Stomach smooth muscle (tissue), 2 donors: Measurements from ENCODE around the gene TRIP12.
A peak's percentile ranks its signal among the peaks of the same experiment; 100 is the strongest.
"Not testable (repeated sequence)": the region's sequence is repeated elsewhere in the genome, so short reads cannot be mapped to it uniquely, and the experiment has no call there.

ENCODE experiments used
- H3K27ac ChIP-seq: one replicate; pipeline ENCODE4 v1.7.0; 2013; ENCODE audit warnings: mild to moderate bottlenecking, low read length, inconsistent platforms
- H3K27me3 ChIP-seq, 2 donors: one replicate each; pipeline ENCODE4 v1.7.0; 2013; ENCODE audit warnings: low read length in 2 of 2; ENCODE audit not compliant: insufficient read depth in 2 of 2, control insufficient read depth in 1 of 2
- H3K36me3 ChIP-seq, 2 donors: one replicate each; pipeline ENCODE4 v1.7.0; 2013; ENCODE audit warnings: low read length in 2 of 2; ENCODE audit not compliant: control insufficient read depth in 2 of 2, insufficient read depth in 2 of 2
- H3K4me1 ChIP-seq: one replicate; pipeline ENCODE4 v1.7.0; 2013; ENCODE audit warnings: low read length; ENCODE audit not compliant: control insufficient read depth, insufficient read depth
- H3K4me3 ChIP-seq, 2 donors: one replicate each; pipeline ENCODE4 v1.7.0; 2013; ENCODE audit warnings: low read length in 2 of 2
- H3K9ac ChIP-seq, 2 donors: one replicate each; pipeline ENCODE4 v1.7.0; 2013; ENCODE audit warnings: low read length in 2 of 2, mild to moderate bottlenecking in 1 of 2
- H3K9me3 ChIP-seq, 2 donors: one replicate each; pipeline ENCODE4 v1.7.0; 2013; ENCODE audit warnings: low read length in 2 of 2; ENCODE audit not compliant: control insufficient read depth in 2 of 2
- donor health status: healthy.
- donor health status: Pancreatic carcinoma.

TRIP12 gene

GRCh38 chr2:229920011-229920641 is 1.7 kb downstream of the TRIP12 start:
- Histone ChIP-seq H3K9me3 (no peaks in the 10 kb centered on the region), H3K9ac (peak overlapping the region; percentile 92 to 94), H3K4me3 (peak overlapping the region; percentile 65 to 93), H3K36me3 (peaks cover 0 to 2% of the 10 kb centered on the region in 2 donors), H3K27ac (peak overlapping the region; percentile 97), H3K4me1 (peaks cover 19% of the 10 kb centered on the region), H3K27me3 (no peaks in the 10 kb centered on the region)

- Histone ChIP-seq H3K4me3 (no peak overlapping the region), H3K27ac (no peak overlapping the region), H3K9ac (no peak overlapping the region), H3K4me1 (peaks cover 11% of the 10 kb centered on the region), H3K9me3 (no peaks in the 10 kb centered on the region), H3K36me3 (peaks cover 0 to 2% of the 10 kb centered on the region in 2 donors), H3K27me3 (no peaks in the 10 kb centered on the region)
These were observed 4.0 kb downstream of the TRIP12 start for GRCh38 chr2:229917793-229918192.

GRCh38 chr2:229914171-229914570 is 7.6 kb downstream of the TRIP12 start:
- Histone ChIP-seq H3K9ac (no peak overlapping the region), H3K9me3 (no peaks in the 10 kb centered on the region), H3K4me1 (peaks cover 3% of the 10 kb centered on the region), H3K27ac (no peak overlapping the region), H3K36me3 (peaks cover 0 to 2% of the 10 kb centered on the region in 2 donors), H3K27me3 (no peaks in the 10 kb centered on the region), H3K4me3 (no peak overlapping the region)

GRCh38 chr2:229910832-229911412 is 10.9 kb downstream of the TRIP12 start:
- Histone ChIP-seq H3K4me3 (no peak overlapping the region), H3K27me3 (no peaks in the 10 kb centered on the region), H3K9ac (no peak overlapping the region), H3K27ac (no peak overlapping the region), H3K9me3 (no peaks in the 10 kb centered on the region), H3K4me1 (peaks cover 3% of the 10 kb centered on the region), H3K36me3 (peaks cover 0 to 5% of the 10 kb centered on the region in 2 donors)

GRCh38 chr2:229910147-229910831 is 11.5 kb downstream of the TRIP12 start:
- Histone ChIP-seq H3K27me3 (no peaks in the 10 kb centered on the region), H3K27ac (no peak overlapping the region), H3K9ac (no peak overlapping the region), H3K36me3 (peaks cover 0 to 5% of the 10 kb centered on the region in 2 donors), H3K4me1 (peaks cover 3% of the 10 kb centered on the region), H3K4me3 (no peak overlapping the region), H3K9me3 (no peaks in the 10 kb centered on the region)

- Histone ChIP-seq H3K9ac (no peak overlapping the region), H3K4me3 (no peak overlapping the region), H3K27ac (no peak overlapping the region), H3K36me3 (peaks cover 0 to 5% of the 10 kb centered on the region in 2 donors), H3K9me3 (no peaks in the 10 kb centered on the region), H3K4me1 (peaks cover 3% of the 10 kb centered on the region), H3K27me3 (no peaks in the 10 kb centered on the region)
These were observed 12.7 kb downstream of the TRIP12 start for GRCh38 chr2:229909090-229909489.

- Histone ChIP-seq H3K4me1 (peaks cover 3% of the 10 kb centered on the region), H3K9me3 (no peaks in the 10 kb centered on the region), H3K4me3 (no peak overlapping the region), H3K36me3 (peaks cover 0 to 9% of the 10 kb centered on the region in 2 donors), H3K27me3 (no peaks in the 10 kb centered on the region), H3K27ac (no peak overlapping the region), H3K9ac (no peak overlapping the region)
These were observed 16.2 kb downstream of the TRIP12 start for GRCh38 chr2:229905601-229906000.

- no peak overlapping the region for H3K27ac ChIP-seq
These were observed 18.8 kb downstream of the TRIP12 start for GRCh38 chr2:229903037-229903436.

GRCh38 chr2:229901819-229902218 is 20.0 kb downstream of the TRIP12 start:
- H3K27ac ChIP-seq = no peak overlapping the region
- H3K27me3 ChIP-seq = no peaks in the 10 kb centered on the region
- no peak overlapping the region for H3K9ac ChIP-seq
- peaks cover 0 to 4% of the 10 kb centered on the region in 2 donors for H3K36me3 ChIP-seq
- no peak overlapping the region for H3K4me3 ChIP-seq
- H3K9me3 ChIP-seq = no peaks in the 10 kb centered on the region
- H3K4me1 ChIP-seq = no peaks in the 10 kb centered on the region

More at GRCh38 chr2:229903037-229903436, 18.8 kb downstream of the TRIP12 start:
- Histone ChIP-seq H3K36me3 (peaks cover 0 to 7% of the 10 kb centered on the region in 2 donors), H3K27me3 (no peaks in the 10 kb centered on the region), H3K4me1 (no peaks in the 10 kb centered on the region), H3K4me3 (no peak overlapping the region), H3K9me3 (no peaks in the 10 kb centered on the region), H3K9ac (no peak overlapping the region)

- H3K9ac ChIP-seq, H3K4me3 ChIP-seq, H3K4me1 ChIP-seq: not testable (repeated sequence)
These were observed 21.3 kb downstream of the TRIP12 start for GRCh38 chr2:229900514-229900913.

GRCh38 chr2:229900012-229900411 is 21.8 kb downstream of the TRIP12 start:
- Histone ChIP-seq H3K9me3 (no peaks in the 10 kb centered on the region), H3K4me1 (no peaks in the 10 kb centered on the region), H3K4me3 (no peak overlapping the region), H3K27me3 (no peaks in the 10 kb centered on the region), H3K9ac (no peak overlapping the region), H3K36me3 (peaks cover 0 to 4% of the 10 kb centered on the region in 2 donors), H3K27ac (no peak overlapping the region)

More at GRCh38 chr2:229900514-229900913, 21.3 kb downstream of the TRIP12 start:
- not testable (repeated sequence) for H3K27me3 ChIP-seq, H3K9me3 ChIP-seq, H3K27ac ChIP-seq, H3K36me3 ChIP-seq
